Activated B cell treated with CpG ODN at 0.5 μM for 24 hours (primary cell): ENCODE data around the gene TSPEAR. TPM values are rescaled to one million over a fixed set of nuclear protein-coding genes. Genes with fewer than 3 reads are reported as not detected.

Experiments used
- ATAC-seq: fragments of 200-7000 bp; cut with Tn5 transposase; one replicate; pipeline ENCODE4 v1.10.0; 2021; ENCODE audit warnings: low read depth, mild to moderate bottlenecking, moderate library complexity
- CTCF ChIA-PET: fragments of 350-600 bp; sonication (Branson Sonifier 250); formaldehyde crosslinking; loops from one replicate; lab custom pipeline; 2021; ENCODE audit warnings: antibody characterized with exemption; lab: Charles Lee
- POLR2A ChIA-PET: fragments of 350-600 bp; sonication (Branson Sonifier 250); formaldehyde crosslinking; loops from one replicate; lab custom pipeline; 2021; ENCODE audit warnings: antibody characterized with exemption; lab: Charles Lee
- DNase-seq: peaks from one replicate; pipeline ENCODE4 v3.0.0; 2022
- H3K27ac Mint-ChIP-seq: one replicate; pipeline ENCODE4 v1.8.0; 2020; ENCODE audit warnings: mixed read lengths
- H3K27me3 Mint-ChIP-seq: one replicate; pipeline ENCODE4 v1.8.0; 2021; ENCODE audit warnings: mixed read lengths
- H3K36me3 Mint-ChIP-seq: one replicate; pipeline ENCODE4 v1.8.0; 2021; ENCODE audit warnings: low read depth, mixed read lengths
- H3K4me1 Mint-ChIP-seq: one replicate; pipeline ENCODE4 v1.8.0; 2021; ENCODE audit warnings: mixed read lengths
- H3K4me3 Mint-ChIP-seq: one replicate; pipeline ENCODE4 v1.8.0; 2020; ENCODE audit warnings: mild to moderate bottlenecking, mixed read lengths
- H3K9me3 Mint-ChIP-seq: one replicate; pipeline ENCODE4 v1.8.0; 2020; ENCODE audit warnings: mixed read lengths
- intact Hi-C: fragments of 100-400 bp; cut with micrococcal nuclease; formaldehyde crosslinking; loops from one replicate; pipeline ENCODE4 v1.15.1; 2024
- total RNA-seq: library from RNA; stranded (reverse); gene quantifications from 2 replicates; pipeline ENCODE4 v1.2.3, GENCODE V29; 2022
- TF ChIP-seq, protein P1 (sequence below): fragments of 200-600 bp; IDR thresholded peaks from one replicate; pipeline ENCODE4 v1.8.0; 2022; ENCODE audit warnings: antibody characterized with exemption, mild to moderate bottlenecking

The TSPEAR gene
- total RNA-seq, 1 donor from 2014 or later: not detected

DNA sequence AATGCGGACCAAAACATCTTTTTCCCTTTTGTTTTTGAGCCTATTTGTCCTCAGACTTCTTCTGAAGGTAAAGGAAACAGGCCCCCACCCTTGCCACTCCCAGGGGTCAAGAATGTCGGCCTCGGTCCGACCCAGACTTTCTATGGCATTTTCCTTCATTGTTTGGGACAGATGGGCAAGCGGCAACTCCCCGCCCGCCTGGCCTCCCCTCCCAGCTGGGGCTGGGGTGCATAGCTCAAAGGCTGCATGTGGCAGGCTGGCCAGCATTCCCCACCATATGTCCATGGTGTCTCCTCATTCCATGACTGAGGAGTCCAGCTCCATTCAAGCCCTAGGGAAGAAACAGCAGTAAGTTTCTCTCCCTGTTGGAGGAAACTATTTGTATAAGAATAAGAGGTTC is 29.4 kb upstream of the TSPEAR start:
- Mint-ChIP-seq H3K4me3 (no peak overlapping the region), H3K9me3 (peaks cover 3% of the 10 kb centered on the region), H3K4me1 (no peaks in the 10 kb centered on the region), H3K36me3 (no peaks in the 10 kb centered on the region), H3K27me3 (peaks cover under 1% of the 10 kb centered on the region), H3K27ac (no peak overlapping the region)
- no peak for DNase-seq
- intact Hi-C loops: no loop called here
- ChIA-PET CTCF (no interaction called here), POLR2A (no interaction called here)
- no peak for ATAC-seq
- TF ChIP-seq, protein P1, sequence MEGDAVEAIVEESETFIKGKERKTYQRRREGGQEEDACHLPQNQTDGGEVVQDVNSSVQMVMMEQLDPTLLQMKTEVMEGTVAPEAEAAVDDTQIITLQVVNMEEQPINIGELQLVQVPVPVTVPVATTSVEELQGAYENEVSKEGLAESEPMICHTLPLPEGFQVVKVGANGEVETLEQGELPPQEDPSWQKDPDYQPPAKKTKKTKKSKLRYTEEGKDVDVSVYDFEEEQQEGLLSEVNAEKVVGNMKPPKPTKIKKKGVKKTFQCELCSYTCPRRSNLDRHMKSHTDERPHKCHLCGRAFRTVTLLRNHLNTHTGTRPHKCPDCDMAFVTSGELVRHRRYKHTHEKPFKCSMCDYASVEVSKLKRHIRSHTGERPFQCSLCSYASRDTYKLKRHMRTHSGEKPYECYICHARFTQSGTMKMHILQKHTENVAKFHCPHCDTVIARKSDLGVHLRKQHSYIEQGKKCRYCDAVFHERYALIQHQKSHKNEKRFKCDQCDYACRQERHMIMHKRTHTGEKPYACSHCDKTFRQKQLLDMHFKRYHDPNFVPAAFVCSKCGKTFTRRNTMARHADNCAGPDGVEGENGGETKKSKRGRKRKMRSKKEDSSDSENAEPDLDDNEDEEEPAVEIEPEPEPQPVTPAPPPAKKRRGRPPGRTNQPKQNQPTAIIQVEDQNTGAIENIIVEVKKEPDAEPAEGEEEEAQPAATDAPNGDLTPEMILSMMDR: no peak

DNA sequence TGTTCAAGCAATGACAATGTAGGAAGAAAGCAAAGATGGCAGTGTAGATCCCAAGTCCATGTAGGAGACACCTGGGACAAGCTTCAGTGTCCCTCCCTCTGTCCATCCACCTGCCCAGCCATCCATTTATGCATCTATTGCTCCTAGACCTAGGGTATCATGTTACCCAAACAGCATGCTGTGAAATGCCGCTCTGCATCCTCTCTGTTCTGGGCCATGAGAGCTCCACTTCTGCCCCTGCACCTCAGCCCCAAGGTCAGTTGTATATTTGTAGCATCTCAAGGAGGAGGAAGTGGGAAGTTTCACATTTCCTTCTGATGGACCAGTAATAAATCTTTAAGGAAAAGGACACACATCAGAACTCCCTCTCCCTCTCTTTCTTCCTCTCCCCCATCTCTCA is 27.9 kb upstream of the TSPEAR start:
- ChIA-PET CTCF (no interaction called here), POLR2A (no interaction called here)
- no peaks in the 10 kb centered on the region for H3K4me1 Mint-ChIP-seq
- H3K9me3 Mint-ChIP-seq: peaks cover 3% of the 10 kb centered on the region
- ATAC-seq (no peak), DNase-seq (no peak)
- TF ChIP-seq, protein P1: no peak
- peaks cover 2% of the 10 kb centered on the region for H3K27me3 Mint-ChIP-seq
- no peak overlapping the region for H3K27ac Mint-ChIP-seq
- no peak overlapping the region for H3K4me3 Mint-ChIP-seq
- no peaks in the 10 kb centered on the region for H3K36me3 Mint-ChIP-seq
- intact Hi-C loops: no loop called here

DNA sequence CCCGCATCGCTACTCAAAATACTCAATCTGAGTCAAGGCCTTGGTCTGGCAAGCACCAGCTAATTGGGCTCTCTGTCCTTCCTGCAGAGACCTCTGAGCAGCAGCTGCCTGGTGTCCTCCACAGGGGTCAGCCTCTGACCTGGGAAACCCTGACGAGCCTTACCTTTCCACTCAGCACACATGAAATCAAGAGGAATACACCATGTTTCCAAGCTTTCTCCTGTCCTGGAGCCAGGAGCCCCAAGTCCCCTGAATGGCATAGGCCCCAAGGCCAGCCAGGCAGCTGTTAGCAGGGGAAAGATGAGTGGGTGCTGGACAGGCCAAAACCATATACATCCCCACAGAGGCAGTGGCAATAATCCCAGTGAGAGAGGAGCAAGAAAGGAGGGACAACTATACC is 27.2 kb upstream of the TSPEAR start:
- H3K27ac Mint-ChIP-seq: no peak overlapping the region

DNA sequence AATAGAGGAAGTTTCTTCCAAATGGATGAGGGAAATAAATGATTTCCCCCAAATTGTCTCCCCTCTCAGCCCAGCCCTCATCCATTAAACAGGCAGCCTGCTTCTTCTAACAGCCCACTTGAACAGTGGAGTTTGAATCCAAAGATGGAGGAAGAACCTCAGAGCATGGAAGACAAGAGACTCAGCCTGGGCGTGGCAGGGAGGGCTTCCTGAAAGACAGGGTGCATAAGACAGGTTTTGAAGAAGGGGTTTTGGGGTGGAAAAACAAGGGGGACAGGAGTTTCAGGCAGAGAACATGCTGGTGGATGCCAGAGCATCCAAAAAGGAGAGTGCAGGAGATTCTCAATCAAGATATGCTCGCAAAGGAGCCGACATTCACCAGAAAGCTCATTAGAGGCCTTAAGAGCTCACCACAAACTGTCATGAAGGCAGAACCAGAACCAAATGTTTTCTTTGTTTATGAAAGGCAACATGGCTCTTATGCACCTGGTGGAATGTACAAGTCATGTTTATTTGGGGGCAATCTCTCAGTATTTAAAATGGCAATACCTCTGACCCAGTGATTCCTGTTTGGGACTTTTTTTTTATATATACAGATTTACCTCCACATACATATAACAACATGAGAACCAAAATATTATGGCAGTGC is 26.5 kb upstream of the TSPEAR start:
- ChIA-PET CTCF (no interaction called here), POLR2A (no interaction called here)
- intact Hi-C loops: no loop called here
- Mint-ChIP-seq H3K9me3 (peaks cover 3% of the 10 kb centered on the region), H3K27ac (no peak overlapping the region), H3K4me1 (no peaks in the 10 kb centered on the region), H3K4me3 (no peak overlapping the region), H3K36me3 (no peaks in the 10 kb centered on the region), H3K27me3 (peaks cover 2% of the 10 kb centered on the region)
- no peak for ATAC-seq
- DNase-seq: no peak
- TF ChIP-seq, protein P1: no peak

More for the DNA sequence above, 27.2 kb upstream of the TSPEAR start:
- TF ChIP-seq, protein P1: no peak
- Mint-ChIP-seq H3K9me3 (peaks cover 3% of the 10 kb centered on the region), H3K4me3 (no peak overlapping the region), H3K4me1 (no peaks in the 10 kb centered on the region), H3K27me3 (peaks cover 2% of the 10 kb centered on the region), H3K36me3 (no peaks in the 10 kb centered on the region)
- POLR2A ChIA-PET: no interaction called here
- CTCF ChIA-PET: no interaction called here
- DNase-seq (no peak), ATAC-seq (no peak)
- intact Hi-C loops: no loop called here

DNA sequence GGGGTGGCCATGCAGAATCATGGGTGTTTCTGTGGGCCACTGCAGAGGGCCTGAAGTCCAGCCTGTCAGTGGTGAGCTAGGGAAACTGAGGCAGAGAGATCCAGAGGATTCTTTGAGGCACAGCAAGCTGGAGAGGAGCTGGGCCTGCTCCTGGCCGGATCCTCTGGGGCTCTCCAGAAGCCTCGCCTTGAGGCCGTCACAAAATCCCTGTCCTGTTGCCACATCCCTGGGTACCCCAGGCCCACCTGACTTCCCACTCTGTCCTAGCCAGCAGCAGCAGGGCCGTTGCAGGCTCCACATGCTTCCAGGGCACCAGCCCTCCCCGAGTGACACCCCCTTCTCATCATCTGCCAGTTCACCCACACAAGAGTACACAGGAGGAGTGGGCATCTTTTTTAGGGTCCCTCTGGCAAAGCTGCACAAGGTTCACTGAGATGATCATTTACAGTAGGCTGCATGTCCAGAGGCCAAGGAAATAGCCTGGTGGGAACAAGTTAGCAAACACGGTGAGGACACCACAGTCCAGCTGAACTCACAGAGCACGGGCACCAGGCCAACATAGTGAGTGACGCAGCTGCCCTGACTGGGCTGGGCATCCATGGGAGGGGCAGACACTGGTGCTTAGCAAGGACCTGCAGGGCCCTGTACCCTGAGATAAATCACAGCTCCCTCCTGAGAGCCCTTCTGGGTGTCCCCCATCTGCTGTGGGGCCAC is 25.1 kb upstream of the TSPEAR start:
- H3K27me3 Mint-ChIP-seq: peaks cover 6% of the 10 kb centered on the region
- TF ChIP-seq, protein P1: no peak
- CTCF ChIA-PET: no interaction called here
- H3K4me1 Mint-ChIP-seq: no peaks in the 10 kb centered on the region
- H3K9me3 Mint-ChIP-seq: peaks cover 3% of the 10 kb centered on the region
- no peaks in the 10 kb centered on the region for H3K36me3 Mint-ChIP-seq
- intact Hi-C loops: no loop called here
- POLR2A ChIA-PET: interaction anchor here (0.6 kb wide), 1 partner anchor 216 kb away, joined by 4 read pairs; no protein-coding TSS in a partner anchor
- no peak overlapping the region for H3K27ac Mint-ChIP-seq
- DNase-seq: no peak
- no peak for ATAC-seq
- H3K4me3 Mint-ChIP-seq: no peak overlapping the region
